Omental fat pad (tissue), 4 donors: ENCODE data around the gene ASTN2. TPM values are rescaled to one million over a fixed set of nuclear protein-coding genes. Genes with fewer than 3 reads are reported as not detected.

Source experiments
- ATAC-seq: fragments of 150-250 bp; one replicate; pipeline ENCODE4 v1.9.1; 2016; ENCODE audit warnings: mild to moderate bottlenecking, moderate library complexity; ENCODE audit not compliant: low FRiP score
- DNase-seq: peaks from one replicate; pipeline ENCODE4 v3.0.0-alpha.2; 2019; ENCODE audit warnings: low spot score
- total RNA-seq, 4 donors: library from RNA; depleted of rRNA; stranded (reverse); fragments of >200 nt; gene quantifications; one replicate each; pipeline ENCODE4 v1.1.0, GENCODE V29; 2016
- TF ChIP-seq, protein P1 (sequence below), 3 donors: fragments of 450-650 bp; IDR thresholded peaks; one replicate each; pipeline ENCODE4 v1.5.1; 2016 to 2017; ENCODE audit warnings: antibody characterized with exemption in 3 of 3, mild to moderate bottlenecking in 3 of 3, moderate library complexity in 2 of 3

Gene ASTN2
- total RNA-seq, 4 donors from 2014 or later, result 1.1 to 8.4 (median 3.6) TPM

DNA sequence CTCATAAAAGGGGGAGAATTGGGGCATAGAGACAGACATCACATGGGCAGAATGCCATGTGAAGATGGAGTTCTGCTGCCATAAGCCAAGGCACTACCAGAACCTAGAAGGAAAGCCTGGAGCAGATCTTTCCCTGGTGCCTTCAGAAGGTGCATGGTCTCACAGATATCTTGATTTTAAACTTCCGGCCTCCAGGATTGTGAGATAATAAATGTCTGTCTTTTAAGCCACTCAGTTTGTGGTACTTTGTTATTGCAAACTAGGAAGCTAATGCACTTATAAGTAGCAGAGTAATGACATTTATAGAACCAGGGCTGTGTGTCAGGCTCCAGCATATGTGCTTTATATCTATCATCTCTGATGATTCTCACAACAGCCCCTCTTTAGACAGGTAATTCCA lies 130.4 kb downstream of the ASTN2 start:
- ATAC-seq (no peak), DNase-seq (no peak)
- TF ChIP-seq, protein P1, sequence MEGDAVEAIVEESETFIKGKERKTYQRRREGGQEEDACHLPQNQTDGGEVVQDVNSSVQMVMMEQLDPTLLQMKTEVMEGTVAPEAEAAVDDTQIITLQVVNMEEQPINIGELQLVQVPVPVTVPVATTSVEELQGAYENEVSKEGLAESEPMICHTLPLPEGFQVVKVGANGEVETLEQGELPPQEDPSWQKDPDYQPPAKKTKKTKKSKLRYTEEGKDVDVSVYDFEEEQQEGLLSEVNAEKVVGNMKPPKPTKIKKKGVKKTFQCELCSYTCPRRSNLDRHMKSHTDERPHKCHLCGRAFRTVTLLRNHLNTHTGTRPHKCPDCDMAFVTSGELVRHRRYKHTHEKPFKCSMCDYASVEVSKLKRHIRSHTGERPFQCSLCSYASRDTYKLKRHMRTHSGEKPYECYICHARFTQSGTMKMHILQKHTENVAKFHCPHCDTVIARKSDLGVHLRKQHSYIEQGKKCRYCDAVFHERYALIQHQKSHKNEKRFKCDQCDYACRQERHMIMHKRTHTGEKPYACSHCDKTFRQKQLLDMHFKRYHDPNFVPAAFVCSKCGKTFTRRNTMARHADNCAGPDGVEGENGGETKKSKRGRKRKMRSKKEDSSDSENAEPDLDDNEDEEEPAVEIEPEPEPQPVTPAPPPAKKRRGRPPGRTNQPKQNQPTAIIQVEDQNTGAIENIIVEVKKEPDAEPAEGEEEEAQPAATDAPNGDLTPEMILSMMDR (IDR thresholded peaks at IDR 0.05), result no peak

DNA sequence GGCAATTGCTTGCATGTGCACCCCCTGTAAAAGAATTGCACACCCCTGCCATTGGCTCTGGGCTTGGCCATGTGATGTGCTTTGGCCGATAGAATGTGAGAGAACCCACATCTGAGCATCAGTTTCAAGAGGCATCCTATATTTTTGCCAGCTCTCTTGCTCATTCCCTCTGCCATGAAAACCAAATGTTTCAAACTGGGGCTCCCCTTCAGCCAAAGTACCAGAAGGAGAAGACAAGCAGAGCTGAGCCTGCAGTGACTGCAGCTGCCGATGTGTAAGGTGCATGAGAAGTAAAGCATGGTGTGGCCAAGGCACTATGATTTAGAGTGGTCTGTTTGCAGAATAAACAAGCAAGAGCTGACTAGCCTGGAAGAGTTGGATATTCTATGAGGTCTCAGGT lies 132.3 kb downstream of the ASTN2 start:
- ATAC-seq, result no peak
- DNase-seq, result no peak
- TF ChIP-seq, protein P1 (IDR thresholded peaks at IDR 0.05), result no peak

DNA sequence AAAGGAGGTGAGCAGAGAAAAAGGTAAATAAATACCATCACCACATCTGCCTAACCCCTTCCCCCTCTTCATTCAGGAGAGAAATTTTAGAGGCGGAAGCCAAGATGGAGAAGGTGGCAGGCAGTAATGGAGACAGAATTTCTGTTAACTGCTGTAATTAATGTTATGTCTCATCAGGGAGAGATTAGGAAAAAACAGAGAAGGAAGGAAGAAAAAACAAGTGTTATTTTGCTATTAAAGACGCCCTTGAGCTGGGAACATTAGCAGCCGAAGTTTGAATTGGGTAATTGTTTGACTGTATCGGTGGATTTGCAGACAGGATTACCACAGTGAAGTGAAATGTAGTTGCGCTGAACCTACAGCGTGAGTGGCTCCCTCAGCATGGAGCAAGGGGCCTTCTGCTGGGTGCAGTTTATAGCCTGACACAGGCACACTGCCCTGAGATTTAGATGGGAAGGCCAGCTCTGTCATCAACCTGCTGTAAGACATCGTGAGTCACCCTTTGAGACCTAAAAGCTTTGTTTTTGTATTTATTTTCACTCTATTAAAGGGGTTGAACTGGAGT lies 136.3 kb downstream of the ASTN2 start:
- ATAC-seq (no peak), DNase-seq (no peak)
- TF ChIP-seq, protein P1 (IDR thresholded peaks at IDR 0.05), result no peak

DNA sequence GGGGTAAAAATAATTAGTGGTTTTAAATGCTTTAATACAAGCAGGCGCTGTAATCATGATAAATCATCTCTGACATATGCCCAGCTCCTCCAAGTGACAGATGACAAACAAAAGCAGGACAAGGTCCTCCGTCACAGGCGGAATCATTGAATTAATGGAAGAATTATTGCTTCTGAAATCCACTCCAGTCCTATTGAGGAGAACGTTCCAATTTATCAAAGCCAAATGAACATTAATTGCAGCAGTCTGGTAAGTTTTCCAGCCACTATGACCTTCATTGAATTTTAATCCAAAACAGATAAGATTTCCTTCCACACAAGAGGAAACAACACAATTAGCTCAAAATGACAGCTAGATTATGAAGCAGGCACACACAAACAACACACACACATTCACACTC lies 136.8 kb downstream of the ASTN2 start:
- TF ChIP-seq, protein P1 (IDR thresholded peaks at IDR 0.05), result no peak
- no peak for DNase-seq
- no peak for ATAC-seq

DNA sequence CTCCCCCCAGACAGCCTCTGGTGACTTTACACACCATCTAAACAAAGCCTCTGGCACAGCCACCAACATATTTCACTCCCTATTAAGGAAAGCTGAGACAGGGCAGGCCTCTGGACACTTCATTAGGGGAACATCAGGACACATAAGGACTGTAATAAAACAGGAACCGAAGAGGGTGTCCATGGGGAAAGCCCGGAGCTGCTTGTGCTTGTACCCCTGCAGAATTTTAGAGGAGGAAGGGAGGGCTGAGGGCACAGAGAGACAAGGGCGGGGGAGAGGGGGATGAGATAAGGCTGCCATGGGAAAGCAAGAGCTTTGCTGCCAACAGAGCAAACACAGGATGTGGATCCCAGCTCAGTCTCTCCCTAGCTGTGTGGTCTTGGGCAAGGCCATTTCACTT lies 138.4 kb downstream of the ASTN2 start:
- DNase-seq (no peak), ATAC-seq (no peak)
- TF ChIP-seq, protein P1 (IDR thresholded peaks at IDR 0.05), result no peak

DNA sequence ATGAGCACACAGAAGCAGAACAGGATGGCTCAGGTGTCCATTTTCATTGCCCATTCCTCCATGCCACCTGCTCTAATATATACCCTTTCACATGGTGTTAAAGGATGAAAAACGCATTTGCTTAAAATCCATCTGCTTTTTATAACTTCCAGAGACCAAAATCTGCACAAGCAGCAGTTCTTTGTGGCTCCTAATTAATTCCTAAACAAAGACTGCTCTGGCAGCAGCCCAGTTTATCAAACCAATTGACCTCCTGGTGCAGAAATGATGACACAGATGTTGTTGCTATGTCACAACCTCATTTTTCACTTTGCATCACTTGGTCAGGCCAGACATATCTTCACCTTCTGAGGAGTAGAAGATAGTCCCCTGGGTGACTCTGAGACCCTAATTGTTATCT lies 141.2 kb downstream of the ASTN2 start:
- no peak for DNase-seq

More for the DNA sequence above, 141.2 kb downstream of the ASTN2 start:
- TF ChIP-seq, protein P1 (IDR thresholded peaks at IDR 0.05), result no peak
- ATAC-seq, result no peak
